Glutamatergic neuron (in vitro differentiated cells): ENCODE measurements around the gene ADAMTS16. TPM values are rescaled to one million over a fixed set of nuclear protein-coding genes. Genes with fewer than 3 reads are reported as not detected.

Experiments
- DNase-seq: peaks from one replicate; pipeline ENCODE4 v3.0.0; 2022
- H3K27ac Mint-ChIP-seq: one replicate; pipeline ENCODE4 v1.8.0; 2020; ENCODE audit warnings: mild to moderate bottlenecking, mixed read lengths, inconsistent platforms; ENCODE audit not compliant: unreplicated experiment
- H3K27me3 Mint-ChIP-seq: one replicate; pipeline ENCODE4 v1.8.0; 2020; ENCODE audit warnings: mild to moderate bottlenecking, moderate library complexity, mixed read lengths, inconsistent platforms; ENCODE audit not compliant: unreplicated experiment
- H3K36me3 Mint-ChIP-seq: one replicate; pipeline ENCODE4 v1.8.0; 2020; ENCODE audit warnings: mild to moderate bottlenecking, mixed read lengths, inconsistent platforms; ENCODE audit not compliant: unreplicated experiment
- H3K4me1 Mint-ChIP-seq: one replicate; pipeline ENCODE4 v1.8.0; 2020; ENCODE audit warnings: mild to moderate bottlenecking, low read depth, mixed read lengths, inconsistent platforms; ENCODE audit not compliant: unreplicated experiment
- H3K4me3 Mint-ChIP-seq: one replicate; pipeline ENCODE4 v1.8.0; 2020; ENCODE audit warnings: mild to moderate bottlenecking, mixed read lengths, inconsistent platforms; ENCODE audit not compliant: unreplicated experiment
- H3K9me3 Mint-ChIP-seq: one replicate; pipeline ENCODE4 v1.8.0; 2020; ENCODE audit warnings: mild to moderate bottlenecking, moderate library complexity, mixed read lengths, inconsistent platforms; ENCODE audit not compliant: unreplicated experiment
- total RNA-seq: library from RNA; stranded (reverse); fragmentation: NEBNext Ultra II Directional; extraction: Animal tissue kit (Norgen Biotek cat#: 25700); gene quantifications from one replicate; pipeline ENCODE4 v1.2.1, GENCODE V29; 2021; ENCODE audit not compliant: unreplicated experiment
- TF ChIP-seq, protein P1 (sequence below): fragments of 200-600 bp; sonication (generic); IDR thresholded peaks from one replicate; pipeline ENCODE4 v1.5.0; 2021; ENCODE audit not compliant: partially characterized antibody, unreplicated experiment

Gene ADAMTS16
- total RNA-seq, 1 donor from 2014 or later = 4.8 TPM

GRCh38 chr5:5360363-5360940 lies 220.3 kb downstream of the ADAMTS16 start:
- Mint-ChIP-seq H3K9me3 (no peaks in the 10 kb centered on the region), H3K27ac (no peak overlapping the region), H3K27me3 (no peaks in the 10 kb centered on the region), H3K4me3 (no peak overlapping the region), H3K4me1 (peaks cover 3% of the 10 kb centered on the region), H3K36me3 (no peaks in the 10 kb centered on the region)
- TF ChIP-seq, protein P1, sequence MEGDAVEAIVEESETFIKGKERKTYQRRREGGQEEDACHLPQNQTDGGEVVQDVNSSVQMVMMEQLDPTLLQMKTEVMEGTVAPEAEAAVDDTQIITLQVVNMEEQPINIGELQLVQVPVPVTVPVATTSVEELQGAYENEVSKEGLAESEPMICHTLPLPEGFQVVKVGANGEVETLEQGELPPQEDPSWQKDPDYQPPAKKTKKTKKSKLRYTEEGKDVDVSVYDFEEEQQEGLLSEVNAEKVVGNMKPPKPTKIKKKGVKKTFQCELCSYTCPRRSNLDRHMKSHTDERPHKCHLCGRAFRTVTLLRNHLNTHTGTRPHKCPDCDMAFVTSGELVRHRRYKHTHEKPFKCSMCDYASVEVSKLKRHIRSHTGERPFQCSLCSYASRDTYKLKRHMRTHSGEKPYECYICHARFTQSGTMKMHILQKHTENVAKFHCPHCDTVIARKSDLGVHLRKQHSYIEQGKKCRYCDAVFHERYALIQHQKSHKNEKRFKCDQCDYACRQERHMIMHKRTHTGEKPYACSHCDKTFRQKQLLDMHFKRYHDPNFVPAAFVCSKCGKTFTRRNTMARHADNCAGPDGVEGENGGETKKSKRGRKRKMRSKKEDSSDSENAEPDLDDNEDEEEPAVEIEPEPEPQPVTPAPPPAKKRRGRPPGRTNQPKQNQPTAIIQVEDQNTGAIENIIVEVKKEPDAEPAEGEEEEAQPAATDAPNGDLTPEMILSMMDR = no peak
- no peak for DNase-seq

GRCh38 chr5:5360941-5361520 lies 220.9 kb downstream of the ADAMTS16 start:
- Mint-ChIP-seq H3K36me3 (no peaks in the 10 kb centered on the region), H3K4me3 (no peak overlapping the region), H3K27me3 (no peaks in the 10 kb centered on the region), H3K9me3 (no peaks in the 10 kb centered on the region), H3K4me1 (peaks cover 3% of the 10 kb centered on the region), H3K27ac (no peak overlapping the region)
- TF ChIP-seq, protein P1 = no peak
- DNase-seq = no peak

DNA sequence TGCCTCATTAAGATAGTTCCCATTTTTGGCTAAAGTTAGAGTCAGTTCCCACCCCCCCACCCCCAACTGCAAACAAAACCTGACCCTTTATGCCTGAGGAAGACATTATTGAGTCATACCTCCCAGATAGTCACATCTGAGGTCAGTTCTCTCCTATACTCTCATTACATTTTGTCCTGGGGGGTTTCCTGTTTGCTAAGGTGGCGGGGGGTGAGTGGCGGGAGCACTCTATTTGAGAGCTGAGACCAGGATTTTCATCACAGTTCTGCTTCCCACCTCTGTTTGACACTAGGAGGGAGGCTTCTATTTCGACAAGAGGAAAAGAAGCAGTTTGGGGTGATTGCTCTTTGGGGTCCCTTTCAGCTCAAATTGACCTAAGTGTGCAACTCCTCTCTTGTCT lies 222.9 kb downstream of the ADAMTS16 start:
- Mint-ChIP-seq H3K36me3 (no peaks in the 10 kb centered on the region), H3K9me3 (peaks cover under 1% of the 10 kb centered on the region), H3K27me3 (no peaks in the 10 kb centered on the region), H3K4me1 (peaks cover 3% of the 10 kb centered on the region), H3K27ac (no peak overlapping the region), H3K4me3 (no peak overlapping the region)
- no peak for DNase-seq
- TF ChIP-seq, protein P1 = no peak

- Mint-ChIP-seq H3K36me3 (no peaks in the 10 kb centered on the region), H3K27me3 (no peaks in the 10 kb centered on the region), H3K27ac (no peak overlapping the region), H3K9me3 (peaks cover 2% of the 10 kb centered on the region), H3K4me1 (peaks cover 3% of the 10 kb centered on the region), H3K4me3 (no peak overlapping the region)
- DNase-seq = no peak
- TF ChIP-seq, protein P1 = no peak
Observed at GRCh38 chr5:5364932-5365331, 224.8 kb downstream of the ADAMTS16 start.

GRCh38 chr5:5367739-5368138 lies 227.6 kb downstream of the ADAMTS16 start:
- Mint-ChIP-seq H3K4me1 (peaks cover 14% of the 10 kb centered on the region), H3K4me3 (no peak overlapping the region), H3K27me3 (peaks cover 2% of the 10 kb centered on the region), H3K9me3 (peaks cover 5% of the 10 kb centered on the region), H3K27ac (no peak overlapping the region), H3K36me3 (no peaks in the 10 kb centered on the region)
- DNase-seq = no peak
- TF ChIP-seq, protein P1 = no peak
